NB4 (cell line): ENCODE results near the gene TBXAS1.

Source experiments
- DNase-seq: peaks from one replicate; pipeline ENCODE4 v3.0.0; 2010; ENCODE audit warnings: low read depth
- H3K4me3 ChIP-seq: one replicate; pipeline ENCODE4 v1.5.1; 2011; ENCODE audit warnings: mild to moderate bottlenecking, low read depth, low read length, moderate library complexity
- MYC ChIP-seq: IDR thresholded peaks from 2 replicates; pipeline ENCODE4 v1.6.1; 2011; ENCODE audit warnings: low read depth, low read length
- POLR2A ChIP-seq: IDR thresholded peaks from 2 replicates; pipeline ENCODE4 v1.6.1; 2011; ENCODE audit warnings: mild to moderate bottlenecking; ENCODE audit not compliant: insufficient read length; ENCODE audit errors: extremely low read depth
- TF ChIP-seq, protein P1 (sequence below): IDR thresholded peaks from 2 replicates; pipeline ENCODE4 v1.6.1; 2011; ENCODE audit warnings: low read depth, low read length
- TF ChIP-seq, protein P2 (sequence below): IDR thresholded peaks from one replicate; pipeline ENCODE4 v1.5.1; 2012; ENCODE audit warnings: low read depth, low read length

Gene TBXAS1

GRCh38 chr7:140021603-140022002 lies 192.5 kb downstream of the TBXAS1 start:
- no peak for DNase-seq
- TF ChIP-seq, protein P1, sequence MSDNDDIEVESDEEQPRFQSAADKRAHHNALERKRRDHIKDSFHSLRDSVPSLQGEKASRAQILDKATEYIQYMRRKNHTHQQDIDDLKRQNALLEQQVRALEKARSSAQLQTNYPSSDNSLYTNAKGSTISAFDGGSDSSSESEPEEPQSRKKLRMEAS: no peak
- TF ChIP-seq, protein P2, sequence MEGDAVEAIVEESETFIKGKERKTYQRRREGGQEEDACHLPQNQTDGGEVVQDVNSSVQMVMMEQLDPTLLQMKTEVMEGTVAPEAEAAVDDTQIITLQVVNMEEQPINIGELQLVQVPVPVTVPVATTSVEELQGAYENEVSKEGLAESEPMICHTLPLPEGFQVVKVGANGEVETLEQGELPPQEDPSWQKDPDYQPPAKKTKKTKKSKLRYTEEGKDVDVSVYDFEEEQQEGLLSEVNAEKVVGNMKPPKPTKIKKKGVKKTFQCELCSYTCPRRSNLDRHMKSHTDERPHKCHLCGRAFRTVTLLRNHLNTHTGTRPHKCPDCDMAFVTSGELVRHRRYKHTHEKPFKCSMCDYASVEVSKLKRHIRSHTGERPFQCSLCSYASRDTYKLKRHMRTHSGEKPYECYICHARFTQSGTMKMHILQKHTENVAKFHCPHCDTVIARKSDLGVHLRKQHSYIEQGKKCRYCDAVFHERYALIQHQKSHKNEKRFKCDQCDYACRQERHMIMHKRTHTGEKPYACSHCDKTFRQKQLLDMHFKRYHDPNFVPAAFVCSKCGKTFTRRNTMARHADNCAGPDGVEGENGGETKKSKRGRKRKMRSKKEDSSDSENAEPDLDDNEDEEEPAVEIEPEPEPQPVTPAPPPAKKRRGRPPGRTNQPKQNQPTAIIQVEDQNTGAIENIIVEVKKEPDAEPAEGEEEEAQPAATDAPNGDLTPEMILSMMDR: no peak
- TF ChIP-seq POLR2A (no peak), MYC (no peak)
- H3K4me3 ChIP-seq: no peak overlapping the region

DNA sequence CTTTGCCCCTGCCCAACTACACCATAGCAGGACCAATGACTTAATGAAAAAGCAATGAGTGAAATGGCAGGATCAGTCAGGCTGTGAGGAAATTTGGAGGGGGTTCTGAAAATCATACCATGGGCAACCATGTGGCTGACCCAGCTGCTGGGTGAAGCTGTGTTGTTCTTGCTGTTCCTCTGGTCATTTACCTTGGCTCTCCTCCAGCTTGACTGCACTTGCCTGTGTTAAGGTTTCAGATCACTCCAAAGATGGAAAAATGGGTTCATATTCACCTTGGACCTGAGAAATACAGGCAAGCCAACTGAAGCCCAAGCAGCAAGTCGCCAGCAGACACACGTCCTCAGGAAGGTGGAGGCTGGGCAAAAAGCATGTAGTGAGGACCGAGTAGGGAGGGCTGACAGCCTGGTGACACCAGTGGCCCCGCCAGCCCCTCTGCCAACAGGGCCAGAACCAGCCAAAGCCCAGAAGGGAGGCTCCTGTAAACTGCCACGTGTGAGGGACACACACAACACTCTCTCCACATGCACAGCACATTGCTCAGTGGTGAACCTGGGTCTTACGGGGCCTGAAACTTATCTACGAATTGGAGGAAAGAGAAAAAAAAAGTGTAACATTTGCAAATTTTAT lies 193.6 kb downstream of the TBXAS1 start:
- H3K4me3 ChIP-seq: no peak overlapping the region
- no peak for DNase-seq
- TF ChIP-seq POLR2A: no peak
- TF ChIP-seq, protein P2: no peak
- TF ChIP-seq, protein P1: no peak
- no peak for TF ChIP-seq MYC

DNA sequence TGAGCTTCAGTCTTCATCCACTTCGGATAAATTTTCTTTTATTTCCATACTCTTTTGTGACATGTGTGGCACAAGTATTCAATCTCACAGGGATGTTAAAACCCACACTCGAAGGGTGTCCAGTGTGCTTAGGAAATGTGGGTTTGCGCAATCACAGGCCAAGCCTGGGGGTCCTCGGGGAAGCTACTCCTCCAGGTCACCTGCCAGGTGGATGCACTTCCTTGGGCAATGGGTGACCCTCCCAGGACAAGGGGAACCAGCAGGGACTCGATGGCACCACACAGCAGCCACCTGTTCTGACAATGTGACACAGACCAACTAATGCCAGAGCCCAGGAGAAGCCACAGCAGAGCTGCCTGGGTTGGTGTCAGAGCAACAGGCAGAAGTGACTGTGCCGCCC lies 194.7 kb downstream of the TBXAS1 start:
- DNase-seq: no peak
- H3K4me3 ChIP-seq: no peak overlapping the region
- TF ChIP-seq, protein P1: no peak
- TF ChIP-seq, protein P2: no peak
- TF ChIP-seq POLR2A (no peak), MYC (no peak)

GRCh38 chr7:140024585-140024984 lies 195.5 kb downstream of the TBXAS1 start:
- TF ChIP-seq, protein P2: no peak
- TF ChIP-seq MYC: no peak
- no peak for TF ChIP-seq POLR2A
- TF ChIP-seq, protein P1: no peak
- H3K4me3 ChIP-seq: no peak overlapping the region
- DNase-seq: no peak

DNA sequence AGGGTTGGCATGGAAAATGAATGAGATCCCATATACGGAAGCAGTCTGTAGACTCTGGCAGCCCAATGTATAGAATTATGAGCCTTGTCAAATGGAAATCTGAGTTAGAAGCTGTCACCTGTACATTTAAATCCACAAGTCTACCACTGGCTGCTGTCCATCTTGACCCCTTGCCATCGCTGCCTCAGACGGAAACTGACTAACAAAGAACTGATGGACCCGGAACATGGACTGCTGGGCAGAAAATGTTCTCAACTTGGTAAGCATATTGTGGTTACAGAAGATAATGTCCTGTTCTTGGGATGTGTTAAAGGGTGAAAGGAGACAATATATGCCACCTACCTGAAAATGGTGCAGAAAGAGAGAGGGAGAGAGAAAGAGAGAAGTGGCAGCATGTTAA lies 196.2 kb downstream of the TBXAS1 start:
- no peak for DNase-seq
- H3K4me3 ChIP-seq: no peak overlapping the region
- TF ChIP-seq POLR2A: no peak
- no peak for TF ChIP-seq MYC
- TF ChIP-seq, protein P1: no peak
- TF ChIP-seq, protein P2: no peak
